HG03575 (cell line): ENCODE data around the gene HRNR.
"Not testable (repeated sequence)": the region's sequence is repeated elsewhere in the genome, so short reads cannot be mapped to it uniquely, and the experiment has no call there.

ENCODE experiments used
- ATAC-seq: cut with Tn5 transposase; IDR thresholded peaks from one replicate; pipeline ENCODE4 v1.9.1; 2021; ENCODE audit not compliant: unreplicated experiment, insufficient number of reproducible peaks, low FRiP score; ENCODE audit errors: extremely low read depth

HRNR gene

GRCh38 chr1:152224093-152224492 lies at the start of gene HRNR:
TSS of gene HRNR (minus strand) at chr1:152224193. CDS start at chr1:152223253, 940 bp downstream.
- no peak for ATAC-seq

- not testable (repeated sequence) for ATAC-seq
Measured at GRCh38 chr1:152256394-152256793, 32.4 kb upstream of the HRNR start.

- no peak for ATAC-seq
Measured at GRCh38 chr1:152252157-152252556, 28.2 kb upstream of the HRNR start.

- no peak for ATAC-seq
Measured at GRCh38 chr1:152251391-152251790, 27.4 kb upstream of the HRNR start.

GRCh38 chr1:152247316-152247715 lies 23.3 kb upstream of the HRNR start:
- ATAC-seq, result no peak

GRCh38 chr1:152244576-152245273 lies 20.7 kb upstream of the HRNR start:
- ATAC-seq, result no peak

GRCh38 chr1:152237093-152237492 lies 13.1 kb upstream of the HRNR start:
- no peak for ATAC-seq

- no peak for ATAC-seq
Measured at GRCh38 chr1:152228831-152229230, 4.8 kb upstream of the HRNR start.

GRCh38 chr1:152227310-152227928 lies 3.4 kb upstream of the HRNR start:
- ATAC-seq, result no peak

- no peak for ATAC-seq
Measured at GRCh38 chr1:152225678-152226077, 1.7 kb upstream of the HRNR start.

GRCh38 chr1:152220166-152221163 lies 3.5 kb downstream of the HRNR start:
- no peak for ATAC-seq

GRCh38 chr1:152219438-152219837 lies 4.6 kb downstream of the HRNR start:
- ATAC-seq, result not testable (repeated sequence)

GRCh38 chr1:152218762-152219436 lies 5.1 kb downstream of the HRNR start:
- no peak for ATAC-seq

- ATAC-seq, result not testable (repeated sequence)
Measured at GRCh38 chr1:152215604-152216003, 8.4 kb downstream of the HRNR start.

GRCh38 chr1:152214911-152215310 lies 9.1 kb downstream of the HRNR start:
- ATAC-seq, result not testable (repeated sequence)

GRCh38 chr1:152198982-152199381 lies 25.0 kb downstream of the HRNR start:
- no peak for ATAC-seq

- ATAC-seq, result no peak
Measured at GRCh38 chr1:152197361-152197941, 26.5 kb downstream of the HRNR start.

GRCh38 chr1:152191711-152192110 lies 32.3 kb downstream of the HRNR start:
- ATAC-seq, result no peak

GRCh38 chr1:152191260-152191659 lies 32.7 kb downstream of the HRNR start:
- no peak for ATAC-seq
